GM21515 (cell line): ENCODE measurements around the gene MAP3K13.
"Not testable (repeated sequence)": the region's sequence is repeated elsewhere in the genome, so short reads cannot be mapped to it uniquely, and the experiment has no call there.

Source experiments
- ATAC-seq: cut with Tn5 transposase; IDR thresholded peaks from one replicate; pipeline ENCODE4 v1.9.1; 2021; ENCODE audit not compliant: unreplicated experiment

The MAP3K13 gene

DNA sequence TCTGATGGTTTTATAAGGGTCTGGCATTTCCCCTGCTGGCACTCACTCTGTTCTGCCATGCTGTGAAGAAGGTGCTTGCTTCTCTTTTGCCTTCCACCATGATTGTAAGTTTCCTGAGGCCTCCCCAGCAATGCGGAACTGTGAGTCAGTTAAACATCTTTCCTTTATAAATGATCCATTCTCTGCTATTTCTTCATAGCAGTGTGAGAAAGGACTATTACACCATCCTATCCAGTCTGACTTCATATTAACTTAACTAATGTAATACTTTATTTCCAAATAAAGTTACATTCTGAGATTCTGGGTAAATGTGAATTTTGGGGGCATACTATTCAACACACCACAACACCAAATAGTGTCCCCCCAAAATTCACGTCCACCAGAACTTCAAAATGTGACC is 22.2 kb upstream of the MAP3K13 start:
- no peak for ATAC-seq

DNA sequence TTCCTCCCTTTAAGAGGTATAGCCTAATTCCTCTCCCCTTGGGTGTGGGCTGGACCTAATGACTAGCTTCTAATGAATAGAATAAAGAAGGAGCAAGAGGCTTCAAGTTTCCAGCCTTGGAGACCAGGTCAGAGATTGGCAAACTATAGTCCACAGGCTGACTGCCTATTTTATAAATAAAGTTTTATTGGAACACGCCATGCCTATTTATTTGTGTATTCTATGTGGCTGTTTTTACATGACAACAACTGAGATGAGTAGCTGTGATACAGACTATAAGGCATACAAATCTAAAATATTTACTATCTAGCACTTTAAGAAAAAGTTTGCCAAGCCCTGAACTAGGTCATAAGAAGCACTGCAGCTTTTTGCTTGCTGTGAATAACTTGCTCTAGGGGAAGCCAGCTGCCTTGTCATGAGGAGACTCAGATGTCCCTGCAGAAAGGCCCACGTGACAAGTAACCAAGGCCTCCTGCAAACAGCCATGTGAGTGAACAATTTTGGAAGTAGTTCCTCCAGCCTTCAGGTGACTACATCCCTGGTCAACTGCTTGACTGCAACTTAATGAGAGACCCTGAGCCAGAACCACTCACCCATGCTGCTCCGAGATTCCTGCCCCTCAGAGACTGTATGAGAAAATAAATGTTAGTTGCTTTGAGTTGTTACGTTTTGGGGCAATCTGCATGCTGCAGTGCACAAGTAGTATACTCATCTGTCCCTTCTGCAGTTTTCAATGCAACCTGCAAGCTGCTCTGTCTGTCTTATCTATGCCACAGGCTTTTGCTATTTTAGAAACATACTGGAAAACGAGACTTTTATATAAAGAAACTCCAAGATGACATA is 21.1 kb upstream of the MAP3K13 start:
- ATAC-seq = no peak

DNA sequence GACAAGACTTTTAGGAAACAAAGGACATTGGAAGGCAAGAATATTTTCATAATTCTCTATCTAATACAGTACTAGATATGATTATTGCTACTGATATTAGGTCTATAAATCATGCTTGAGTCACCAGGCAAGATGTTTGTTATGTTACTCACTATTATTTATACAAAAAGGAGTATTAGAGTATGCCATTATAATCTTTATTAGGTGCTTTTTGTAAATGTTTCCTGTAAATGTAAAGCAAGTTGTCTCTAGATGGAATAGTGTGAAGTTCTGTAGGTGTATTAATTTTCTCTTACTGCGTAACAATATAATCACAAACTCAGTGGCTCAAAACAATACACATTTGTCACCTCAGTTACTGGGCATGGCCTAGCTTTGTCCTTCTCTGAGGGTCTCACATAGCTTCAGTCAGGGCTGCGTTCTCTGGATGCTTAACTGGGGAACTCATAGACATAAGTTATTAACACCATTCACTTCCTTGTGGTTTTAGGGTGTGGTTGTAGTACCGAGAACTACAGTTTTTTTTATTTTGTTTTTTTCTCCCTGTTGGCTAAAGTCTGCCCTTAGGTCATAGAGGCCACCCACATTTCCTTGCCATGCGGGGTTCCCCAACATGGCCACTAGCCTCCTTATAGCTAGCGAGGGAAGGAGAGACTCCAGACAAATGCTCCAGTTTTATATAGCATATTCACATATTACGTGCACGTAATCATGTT is 20.3 kb upstream of the MAP3K13 start:
- peak; percentile 54 for ATAC-seq

DNA sequence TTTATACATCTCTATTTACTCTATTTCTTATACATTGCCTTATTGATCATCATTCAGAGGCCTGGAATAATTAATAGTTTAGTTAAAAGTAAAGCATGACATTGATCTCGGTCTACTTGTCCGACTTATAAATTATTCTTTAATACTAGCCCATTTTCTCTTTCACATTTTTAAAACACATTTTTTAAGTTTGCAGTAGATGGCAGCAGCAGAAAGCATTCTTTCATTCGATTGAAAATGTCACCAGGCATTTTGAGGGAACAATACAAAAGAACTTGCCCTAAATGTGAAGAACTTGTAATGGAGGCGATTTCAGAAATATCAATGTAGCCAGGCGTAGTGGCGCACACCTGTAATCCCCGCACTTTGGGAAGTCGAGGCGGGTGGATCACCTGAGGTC is 15.5 kb upstream of the MAP3K13 start:
- no peak for ATAC-seq

DNA sequence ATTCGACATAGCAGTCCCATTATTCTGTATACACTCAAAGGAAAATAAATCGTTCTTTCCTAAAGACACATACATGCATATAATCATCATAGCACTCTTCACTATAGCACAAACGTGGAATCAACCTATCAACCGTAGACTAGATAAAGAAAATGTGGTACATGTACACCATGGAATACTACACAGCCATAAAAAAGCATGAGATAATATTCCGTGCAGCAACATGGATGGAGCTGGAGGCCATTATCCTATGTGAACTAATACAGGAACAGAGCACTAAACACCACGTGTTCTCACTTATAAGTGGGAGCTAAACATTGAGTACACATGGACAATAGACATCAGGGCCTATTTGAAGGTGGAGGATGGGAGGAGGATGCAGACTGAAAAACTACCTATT is 12.1 kb upstream of the MAP3K13 start:
- ATAC-seq = no peak

DNA sequence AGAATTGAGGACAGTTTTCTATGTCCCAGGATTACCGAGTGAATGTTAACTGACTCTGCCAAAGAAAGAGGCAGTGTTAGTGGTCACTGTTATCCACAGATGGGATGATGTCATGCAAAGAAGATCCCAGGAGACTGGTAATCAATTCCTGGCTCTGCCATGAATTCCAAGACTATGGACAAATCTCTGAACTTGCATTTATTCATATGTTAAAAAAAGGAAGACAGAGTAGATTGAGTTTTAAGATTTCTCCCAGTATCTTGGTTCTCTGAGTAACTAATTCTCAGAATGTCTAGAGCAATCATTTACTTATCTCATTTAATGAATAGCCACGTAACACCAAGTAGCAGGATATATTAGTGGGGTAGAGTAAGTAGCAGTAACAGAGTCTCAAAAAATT is 11.5 kb upstream of the MAP3K13 start:
- no peak for ATAC-seq

DNA sequence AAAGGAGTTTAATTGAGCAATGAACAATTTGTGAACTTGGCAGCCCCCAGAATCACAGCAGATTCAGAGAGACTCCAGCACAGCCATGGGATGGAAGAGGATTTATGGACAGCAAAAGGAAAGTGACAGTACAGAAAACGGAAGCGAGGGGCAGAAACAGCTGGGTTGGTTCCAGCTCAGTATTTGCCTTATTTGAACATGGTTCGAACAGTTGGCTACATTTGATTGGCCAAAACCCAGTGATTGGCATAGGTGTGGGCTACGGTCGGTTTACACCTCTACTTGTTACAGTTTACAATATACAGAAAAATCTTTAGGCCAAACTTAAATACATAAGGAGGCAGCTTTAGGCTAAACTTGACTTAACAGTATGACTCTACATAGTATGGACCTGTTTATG is 9.7 kb upstream of the MAP3K13 start:
- ATAC-seq = no peak

DNA sequence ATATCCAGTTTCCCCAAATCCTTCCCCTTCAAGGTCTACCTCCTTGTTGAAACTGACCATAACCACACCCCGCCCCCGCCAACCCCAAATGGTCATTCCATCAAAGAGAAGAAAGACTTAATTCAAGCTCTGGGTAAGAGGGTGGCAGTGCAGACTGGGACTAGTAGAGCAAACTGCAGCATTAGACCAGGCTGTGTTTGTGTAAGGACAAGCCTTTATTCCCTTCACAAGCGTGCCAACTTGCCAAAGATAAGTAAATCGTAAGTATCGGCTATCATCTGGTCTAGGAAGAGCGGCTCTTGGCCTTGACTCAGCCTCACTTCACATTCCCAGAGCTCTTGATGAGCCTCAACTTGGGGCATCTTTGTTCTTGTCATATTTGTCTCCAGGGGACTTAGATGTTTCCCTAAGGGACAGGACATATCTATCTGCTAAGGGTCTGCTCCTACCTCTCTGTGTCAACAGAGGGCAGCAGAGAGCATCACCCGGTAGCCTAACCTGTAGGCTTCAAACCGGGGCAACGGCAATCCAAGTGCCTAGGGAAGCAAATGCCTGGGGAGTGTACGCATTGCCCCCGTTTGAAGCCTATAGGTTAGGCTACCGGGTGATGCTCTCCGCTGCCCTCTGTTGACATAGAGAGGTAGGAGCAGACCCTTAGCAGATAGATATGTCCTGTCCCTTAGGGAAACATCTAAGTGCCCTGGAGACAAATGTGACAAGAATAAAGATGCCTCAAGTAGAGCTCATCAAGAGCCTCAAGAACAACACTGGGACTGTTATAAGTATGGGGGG is 8.9 kb upstream of the MAP3K13 start:
- peak; percentile 99 for ATAC-seq

DNA sequence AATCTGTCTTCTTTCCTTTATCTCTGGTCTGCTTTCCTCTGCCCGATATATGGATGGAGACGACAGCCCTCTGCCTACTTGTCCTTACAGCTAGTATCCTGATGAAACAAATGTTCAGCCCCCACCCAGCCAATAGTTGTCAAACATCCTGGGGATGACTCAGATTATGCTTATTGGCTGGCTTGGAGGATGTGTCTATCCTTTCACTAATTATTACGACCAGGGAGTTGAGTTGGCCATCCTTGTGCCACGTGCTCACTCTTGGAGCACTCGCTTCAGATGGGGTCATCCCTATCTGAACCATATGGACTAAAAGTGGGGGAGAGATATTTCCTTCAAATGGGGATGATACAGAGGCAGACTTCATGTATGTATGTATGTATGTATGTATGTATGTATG is 6.4 kb upstream of the MAP3K13 start:
- ATAC-seq = no peak

DNA sequence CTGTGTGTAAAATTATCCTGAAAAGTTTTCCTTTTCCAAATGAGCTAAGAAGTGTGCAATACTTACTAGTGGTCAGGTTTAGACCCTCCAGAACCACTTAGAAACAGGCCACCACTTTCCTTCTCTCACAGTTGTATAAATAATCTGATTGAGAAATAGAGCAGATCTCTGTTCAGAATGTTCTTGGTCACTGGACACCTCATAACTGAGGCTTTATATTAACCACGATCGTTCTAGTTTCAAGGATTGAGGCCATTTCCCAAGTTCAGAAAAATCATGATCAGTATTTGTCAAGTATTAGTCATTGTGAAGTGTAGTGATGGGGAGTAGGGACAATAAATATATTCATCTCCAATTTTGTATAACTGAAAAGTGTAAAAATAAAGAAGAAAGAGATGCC is 1.0 kb upstream of the MAP3K13 start:
- no peak for ATAC-seq

DNA sequence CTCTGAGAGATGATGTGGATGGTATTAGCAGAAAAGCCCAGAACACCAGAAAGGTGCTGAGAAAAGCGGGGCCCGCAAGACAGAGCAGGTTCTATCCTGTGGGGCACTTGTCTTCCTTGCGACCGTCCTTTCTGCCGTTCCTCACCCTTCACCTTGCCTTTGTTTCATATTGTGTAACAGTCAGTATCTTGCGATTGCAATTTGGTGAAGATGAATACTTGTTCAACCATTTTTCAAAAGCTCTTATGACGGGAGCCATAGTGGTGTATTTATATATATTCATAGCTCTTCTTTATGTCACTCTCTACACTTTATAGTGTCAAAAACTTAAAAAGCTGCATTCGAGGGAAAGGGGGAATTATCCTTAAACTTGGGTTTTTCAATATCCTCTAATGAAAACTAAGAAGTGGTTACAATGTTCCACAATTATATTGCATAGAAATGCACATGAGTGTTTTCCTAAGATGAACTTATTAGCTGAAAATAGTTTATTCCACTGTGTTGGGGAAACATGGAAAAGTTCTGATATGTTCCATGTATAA is 797 bp downstream of the MAP3K13 start:
- peak; percentile 39 for ATAC-seq

DNA sequence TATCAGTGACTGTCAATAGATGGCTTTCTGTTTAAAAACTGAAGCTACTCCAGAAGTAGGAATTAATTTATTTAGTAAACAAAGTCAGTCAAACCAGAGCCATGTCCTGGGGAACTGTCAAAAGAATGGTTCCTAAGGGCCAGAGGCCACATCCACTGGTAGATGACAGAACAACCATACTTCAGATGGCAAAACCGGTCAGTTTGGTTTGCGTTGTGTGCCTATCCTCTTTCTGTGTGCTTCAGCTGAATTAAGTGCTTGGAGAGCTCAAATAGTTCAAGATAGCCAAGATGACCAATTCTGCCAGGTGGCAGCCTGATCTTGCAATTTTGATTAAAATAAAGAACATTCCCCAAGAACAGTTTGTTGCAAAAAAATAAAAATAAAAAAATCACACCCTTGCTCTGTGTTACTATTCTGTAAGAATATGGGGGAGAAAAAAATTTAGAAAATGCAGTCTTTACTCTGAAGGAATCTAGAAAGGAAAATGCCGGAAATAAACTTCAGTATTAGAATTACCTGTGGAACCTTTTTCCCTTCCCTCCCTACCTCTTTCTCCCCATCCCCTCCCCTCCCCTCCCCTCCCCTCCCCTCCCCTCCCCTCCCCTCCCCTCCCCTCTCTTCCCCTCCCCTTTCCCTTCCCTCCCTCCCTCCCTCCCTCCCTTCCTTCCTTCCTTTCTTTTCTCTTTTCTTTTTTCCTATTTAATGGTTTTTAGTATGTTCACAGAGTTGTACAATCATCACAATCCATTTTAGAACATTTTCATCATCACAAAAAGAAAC is 2.5 kb downstream of the MAP3K13 start:
- no peak for ATAC-seq

DNA sequence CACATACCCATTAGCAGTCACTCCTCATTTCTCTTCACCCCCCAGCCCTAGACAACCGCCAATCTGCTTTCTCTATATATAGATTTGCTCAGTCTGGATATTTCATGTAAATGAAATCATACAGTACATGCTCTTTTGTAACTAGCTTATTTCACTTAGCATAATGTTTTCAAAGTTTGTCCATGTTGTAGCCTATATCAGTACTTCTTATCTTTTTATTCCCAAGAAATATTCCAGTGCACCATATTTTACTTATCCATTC is 3.1 kb downstream of the MAP3K13 start:
- no peak for ATAC-seq

DNA sequence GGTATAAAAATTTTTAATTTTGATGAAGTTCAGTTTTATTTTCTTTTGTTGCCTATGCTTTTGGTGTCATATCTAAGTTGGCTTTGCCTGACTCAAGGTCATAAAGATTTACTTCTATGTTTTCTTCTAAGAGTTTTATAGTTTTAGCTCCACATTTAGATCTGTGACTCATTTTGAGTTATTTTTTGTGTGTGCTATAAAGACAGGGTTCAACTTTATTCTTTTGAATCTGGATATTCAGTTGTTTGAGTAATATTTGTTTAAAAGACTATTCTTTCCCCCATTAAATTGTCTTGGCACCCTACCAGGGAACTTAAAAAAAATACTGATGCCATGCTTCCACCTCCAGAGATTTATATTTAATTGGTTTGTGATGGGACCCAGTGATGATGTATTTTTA is 4.0 kb downstream of the MAP3K13 start:
- no peak for ATAC-seq

DNA sequence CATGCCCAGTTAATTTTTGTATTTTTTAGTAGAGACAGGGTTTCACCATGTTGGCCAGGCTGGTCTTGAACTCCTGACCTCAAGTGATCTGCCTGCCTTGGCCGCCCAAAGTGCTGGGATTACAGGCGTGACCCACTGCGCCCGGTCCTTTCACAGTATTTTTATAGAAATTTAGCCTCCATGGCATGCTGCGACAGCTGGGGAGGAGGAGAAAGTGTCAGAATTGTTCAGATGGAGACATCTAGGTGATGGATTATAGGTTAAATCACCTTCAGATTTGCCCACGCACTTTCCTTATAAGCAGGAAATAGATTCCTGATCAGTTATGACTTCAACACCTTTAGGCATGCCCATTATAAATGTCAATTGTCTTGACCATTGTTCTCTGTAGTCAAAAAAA is 7.4 kb downstream of the MAP3K13 start:
- ATAC-seq = not testable (repeated sequence)

DNA sequence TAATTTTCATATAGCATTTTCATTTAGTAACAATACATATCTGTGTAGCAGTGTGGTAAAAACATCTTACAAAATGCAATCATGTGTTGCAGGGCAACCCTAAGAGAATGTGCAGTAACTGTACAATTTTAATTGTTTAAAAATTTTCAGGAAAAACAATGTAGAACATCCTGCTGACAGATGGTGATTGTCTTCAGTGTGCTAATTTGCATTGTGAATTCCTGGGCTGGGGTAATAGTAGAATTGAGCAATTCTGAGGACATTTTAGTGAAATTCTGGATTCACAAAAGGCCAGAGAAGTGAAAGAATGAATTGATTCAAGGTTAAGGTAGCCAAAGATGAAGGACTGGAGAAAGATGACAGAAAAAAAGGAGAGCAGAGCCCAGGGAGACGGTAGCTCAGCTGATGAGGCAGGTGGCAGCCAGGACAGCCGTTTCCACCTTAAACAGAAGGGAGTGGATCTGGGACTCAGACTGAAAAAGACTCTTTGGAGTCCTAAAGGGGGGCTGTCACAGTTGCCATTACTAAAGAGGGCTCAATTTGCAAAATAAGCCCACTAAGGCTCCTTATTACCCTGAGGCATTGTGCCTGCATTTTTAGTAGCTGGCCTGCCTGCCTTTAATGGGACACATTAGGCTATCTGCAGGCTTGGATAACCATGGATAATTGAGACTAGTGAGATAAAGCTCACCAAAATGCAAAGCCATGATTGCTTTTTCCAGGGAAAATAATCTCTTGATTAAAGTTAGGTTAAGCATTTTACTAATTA is 8.6 kb downstream of the MAP3K13 start:
- no peak for ATAC-seq

DNA sequence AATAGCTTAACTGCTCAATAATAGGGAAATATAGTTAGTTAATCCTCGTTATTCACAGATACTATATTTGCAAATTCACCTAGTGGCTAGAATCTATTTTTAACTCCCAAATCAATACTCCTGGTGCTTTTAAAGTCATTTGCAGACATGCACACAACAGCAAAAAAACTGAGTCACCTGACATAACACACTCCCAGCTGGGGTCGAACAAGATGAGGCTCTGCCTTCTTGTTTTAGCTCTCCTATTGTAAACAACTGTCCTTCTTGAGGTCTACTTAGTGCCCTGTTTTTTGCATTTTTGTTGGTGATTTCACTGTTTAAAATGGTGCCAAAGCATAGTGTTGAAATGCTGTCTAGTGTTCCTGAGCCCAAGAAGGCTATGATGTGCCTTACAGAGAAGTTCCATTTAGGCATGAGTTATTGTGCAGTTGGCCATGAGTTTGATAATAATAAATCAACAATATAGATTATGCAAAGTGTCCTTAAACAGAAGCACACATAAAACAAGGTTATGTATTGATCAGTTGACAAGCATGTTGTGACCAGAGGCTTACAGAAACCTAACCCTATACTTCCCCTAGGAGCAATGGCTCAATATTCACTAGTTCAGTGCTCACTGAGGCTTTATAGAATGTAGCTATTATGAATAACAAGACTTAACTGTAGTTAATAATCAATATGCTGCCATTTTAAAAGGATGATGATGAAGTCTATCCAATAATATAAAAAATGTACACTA is 18.6 kb downstream of the MAP3K13 start:
- ATAC-seq = no peak

DNA sequence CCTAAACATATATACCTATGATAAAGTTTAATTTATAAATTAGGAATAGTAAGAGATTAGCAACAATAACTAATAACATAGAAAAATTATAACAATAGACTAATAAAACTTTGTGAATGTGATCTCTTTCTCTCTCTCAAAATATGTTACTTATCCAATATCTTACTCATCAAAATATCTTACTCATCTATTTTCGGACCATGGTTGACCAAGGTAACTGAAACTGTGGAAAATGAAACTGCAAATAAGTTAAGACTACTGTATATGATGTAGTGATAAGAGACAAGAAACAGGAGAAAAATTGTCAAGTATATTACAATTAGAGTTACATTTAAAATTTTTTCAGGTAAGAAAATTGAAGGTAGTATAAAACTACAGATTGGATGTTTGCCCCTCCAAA is 19.2 kb downstream of the MAP3K13 start:
- ATAC-seq = no peak

DNA sequence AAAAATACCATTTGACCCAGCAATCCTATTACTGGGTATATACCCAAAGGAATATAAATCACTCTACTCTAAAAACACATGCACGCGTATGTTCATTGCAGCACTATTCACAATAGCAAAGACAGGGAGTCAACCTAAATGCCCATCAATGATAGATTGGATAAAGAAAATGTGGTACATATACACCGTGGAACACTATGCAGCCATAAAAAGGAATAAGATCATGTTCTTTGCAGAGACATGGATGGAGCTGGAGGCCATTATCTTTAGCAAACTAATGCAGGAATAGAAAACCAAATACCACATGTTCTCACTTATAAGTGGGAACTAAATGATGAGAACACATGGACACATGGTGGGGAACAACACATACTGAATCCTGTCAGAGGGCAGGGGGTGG is 23.6 kb downstream of the MAP3K13 start:
- not testable (repeated sequence) for ATAC-seq

DNA sequence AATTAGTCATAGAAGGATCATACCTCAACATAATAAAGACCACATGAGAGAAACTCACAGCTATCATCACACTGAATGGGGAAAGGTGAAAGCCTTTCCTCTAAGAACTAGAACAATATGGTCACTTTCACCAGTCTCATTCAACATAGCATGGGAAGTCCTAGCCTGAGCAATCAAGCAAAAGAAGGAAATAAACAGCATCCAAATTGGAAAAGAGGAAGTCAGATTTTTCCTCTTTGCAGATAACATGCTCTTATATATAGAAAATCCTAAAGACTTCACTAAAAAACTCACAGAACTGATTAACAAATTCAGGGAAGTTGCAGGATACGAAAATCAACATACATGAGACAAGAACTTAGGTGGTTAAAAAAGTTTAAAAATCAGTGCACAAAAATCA is 24.7 kb downstream of the MAP3K13 start:
- no peak for ATAC-seq
